ENCODE measurements around the gene EML2.

DNA sequence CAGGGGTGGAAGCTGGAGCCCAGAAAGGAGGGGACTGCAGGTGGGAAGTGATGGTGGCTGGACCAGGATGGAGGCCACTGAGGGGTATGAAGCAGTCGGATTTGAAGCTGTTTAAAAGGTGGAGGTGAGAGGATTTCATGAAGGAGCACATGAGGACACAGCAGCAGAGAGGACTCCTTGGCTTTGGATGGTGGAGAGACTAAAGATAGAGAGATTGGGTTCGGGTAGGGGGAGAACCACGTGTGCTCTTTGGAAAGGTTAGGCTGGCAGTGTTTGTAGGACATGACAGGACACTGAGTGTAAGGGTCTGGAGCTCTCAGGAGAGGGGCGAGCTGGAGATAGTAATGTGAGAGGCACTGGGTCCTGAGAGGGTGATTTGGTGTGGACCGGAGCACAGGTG lies 43.7 kb upstream of the EML2 start:
- TF ChIP-seq CTCF (conservative IDR thresholded peaks at IDR 0.05 in 1 of 2, IDR thresholded peaks at IDR 0.05 in 1 of 2; ENCODE audit: extremely low read depth in 1 of 2, insufficient read depth in 1 of 2, low read depth in 1 of 2, low read length in 2 of 2) (no peak), EZH2 (IDR thresholded peaks at IDR 0.05; ENCODE audit: borderline replicate concordance, low read length) (no peak)
